NOMO-1 treated with DMSO at 0.1 percent for 48 hours (cell line): ENCODE measurements around the gene MYLK4.
A peak's percentile ranks its signal among the peaks of the same experiment; 100 is the strongest.

Experiments used
- DNase-seq: peaks from one replicate; lab custom pipeline; 2025; ENCODE audit not compliant: unreplicated experiment; lab: John Stamatoyannopoulos, UW

Gene MYLK4

DNA sequence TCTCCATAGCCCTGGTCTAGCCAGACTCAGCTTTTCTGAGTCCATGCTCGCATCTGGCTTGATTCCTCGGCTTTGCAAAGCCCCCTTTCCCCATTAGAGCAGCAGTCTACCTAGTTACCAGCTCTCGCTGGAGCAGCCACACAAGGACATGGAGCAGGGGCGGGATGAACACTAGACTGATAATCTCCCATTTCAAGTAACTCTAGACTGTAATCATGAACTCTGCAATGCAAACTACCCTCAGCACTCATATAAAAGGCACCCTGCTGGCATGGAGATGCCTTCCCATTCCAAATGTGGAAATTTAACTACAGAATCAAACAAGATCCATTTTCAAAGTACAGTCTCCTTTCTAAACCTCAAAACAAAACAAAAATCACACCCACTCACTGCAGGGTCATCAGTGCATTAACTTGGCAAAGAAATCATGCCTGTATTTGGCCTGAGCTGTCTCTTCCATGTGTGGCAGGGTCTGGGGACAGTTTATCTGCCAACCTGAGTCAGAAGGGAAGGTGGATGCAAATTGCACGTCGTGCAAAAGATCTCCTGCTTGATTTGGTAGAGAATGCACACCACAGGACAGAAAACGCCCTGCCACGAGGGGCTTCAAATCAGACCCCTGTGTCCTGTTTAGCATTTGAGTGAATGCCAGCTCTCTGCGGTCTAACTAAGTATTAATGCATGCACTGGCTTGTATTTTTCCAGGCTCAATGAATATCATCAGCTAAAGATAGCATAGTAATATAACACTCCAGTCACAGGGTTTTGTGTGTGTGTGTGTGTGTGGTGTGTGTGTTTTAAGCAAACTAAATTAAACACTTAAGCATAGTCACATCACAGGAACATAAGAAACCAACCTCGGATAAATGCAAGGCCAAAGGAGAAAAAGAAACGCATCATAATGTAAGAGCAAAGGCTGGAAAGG lies 85.3 kb downstream of the MYLK4 start:
- no peak for DNase-seq

DNA sequence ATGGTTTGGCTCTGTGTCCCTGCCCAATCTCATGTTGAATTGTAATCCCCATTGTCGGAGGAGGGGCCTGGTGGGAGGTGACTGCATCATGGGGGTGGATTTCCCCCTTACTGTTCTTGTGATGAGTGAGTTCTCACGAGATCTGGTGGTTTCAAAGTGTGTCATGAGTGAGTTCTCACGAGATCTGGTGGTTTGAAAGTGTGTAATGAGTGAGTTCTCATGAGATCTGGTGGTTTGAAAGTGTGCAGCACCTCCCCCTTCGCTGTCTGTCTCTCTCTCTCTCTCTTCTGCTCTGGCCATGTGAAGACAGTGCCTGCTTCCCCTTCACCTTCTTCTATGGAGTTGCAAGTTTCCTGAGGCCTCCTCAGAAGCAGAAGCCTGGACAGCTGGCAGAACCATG lies 87.6 kb downstream of the MYLK4 start:
- peak; percentile 71 for DNase-seq

DNA sequence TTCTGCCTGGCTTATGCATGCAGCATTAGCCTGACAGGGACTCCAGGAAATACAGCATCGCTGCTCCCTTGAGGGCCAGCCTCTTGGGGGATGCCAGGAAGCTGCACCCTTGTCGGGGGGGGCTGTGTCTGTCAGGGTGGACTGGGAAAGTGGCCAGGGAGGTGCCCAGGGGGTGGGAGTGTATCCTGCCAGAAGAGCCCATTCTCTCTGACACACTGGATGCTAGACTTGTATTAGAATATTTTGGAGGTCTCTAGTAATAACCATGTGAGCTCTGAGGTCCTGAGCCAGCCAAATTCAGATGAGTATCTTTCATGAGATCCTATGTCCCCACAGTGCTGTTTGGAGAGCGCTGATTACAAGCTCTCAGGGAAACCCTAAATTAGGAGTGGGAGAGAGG lies 89.1 kb downstream of the MYLK4 start:
- no peak for DNase-seq

- no peak for DNase-seq
These were observed 90.8 kb downstream of the MYLK4 start for GRCh38 chr6:2659882-2660281.

- DNase-seq, result no peak
These were observed 91.3 kb downstream of the MYLK4 start for GRCh38 chr6:2659381-2659780.

GRCh38 chr6:2658788-2659187 lies 91.9 kb downstream of the MYLK4 start:
- DNase-seq, result peak; percentile 70

DNA sequence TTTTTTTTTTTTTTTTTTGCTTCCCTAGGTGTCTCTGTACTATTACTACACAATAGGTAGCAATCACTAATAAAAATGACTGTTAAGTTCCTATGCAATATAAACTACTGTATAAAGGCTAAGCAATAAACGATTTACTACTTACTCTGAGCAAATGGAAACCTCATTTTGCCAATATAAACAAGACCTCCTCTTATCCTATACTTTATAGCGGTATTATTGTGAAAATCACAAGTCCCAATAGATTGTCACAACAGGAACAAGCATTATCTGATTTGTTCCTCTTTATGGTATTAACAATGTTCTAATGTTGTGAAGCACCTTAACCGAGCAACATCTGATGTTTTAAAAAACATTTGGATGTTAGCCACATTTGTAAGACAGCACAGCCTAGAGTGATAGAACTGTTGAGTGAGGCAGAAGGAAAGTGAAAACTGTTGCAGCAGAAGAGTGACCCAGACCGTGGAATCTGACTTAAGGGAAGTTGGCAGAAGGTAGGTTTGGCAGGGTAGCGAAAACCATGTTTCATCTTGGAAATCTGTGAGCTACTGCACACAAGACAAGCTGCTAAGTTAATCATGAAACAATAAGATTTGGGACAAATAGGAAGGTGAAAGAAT lies 94.2 kb downstream of the MYLK4 start:
- no peak for DNase-seq

DNA sequence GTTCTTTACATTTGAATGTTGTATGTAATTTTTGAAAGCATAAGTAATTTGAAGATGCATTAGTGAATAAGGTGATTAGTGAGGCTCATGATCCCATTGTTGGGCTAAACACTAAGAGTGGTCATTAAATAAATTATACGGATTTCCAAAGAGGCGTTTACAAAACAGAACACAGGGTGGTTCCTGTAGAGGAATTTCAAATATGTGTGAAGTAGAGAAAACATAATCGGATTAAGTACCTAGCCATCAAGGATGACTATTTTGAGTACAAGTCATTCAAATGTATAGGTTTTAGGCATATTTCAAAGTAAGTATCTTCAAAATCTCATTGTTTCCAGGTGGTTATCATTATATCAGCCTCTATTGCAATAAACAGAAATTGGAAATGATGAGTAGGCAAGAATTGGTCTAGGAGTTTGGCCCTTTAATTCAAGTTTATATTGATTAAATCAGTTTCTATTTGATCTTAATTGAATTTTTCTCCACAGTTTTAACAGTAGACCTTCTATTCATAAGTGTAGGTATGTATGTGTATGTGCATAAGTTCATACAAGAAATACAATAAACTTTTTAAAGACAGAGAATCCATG lies 94.8 kb downstream of the MYLK4 start:
- DNase-seq, result no peak

- DNase-seq, result no peak
These were observed 97.2 kb downstream of the MYLK4 start for GRCh38 chr6:2653369-2654032.

GRCh38 chr6:2652611-2653010 lies 98.1 kb downstream of the MYLK4 start:
- DNase-seq, result peak; percentile 86

DNA sequence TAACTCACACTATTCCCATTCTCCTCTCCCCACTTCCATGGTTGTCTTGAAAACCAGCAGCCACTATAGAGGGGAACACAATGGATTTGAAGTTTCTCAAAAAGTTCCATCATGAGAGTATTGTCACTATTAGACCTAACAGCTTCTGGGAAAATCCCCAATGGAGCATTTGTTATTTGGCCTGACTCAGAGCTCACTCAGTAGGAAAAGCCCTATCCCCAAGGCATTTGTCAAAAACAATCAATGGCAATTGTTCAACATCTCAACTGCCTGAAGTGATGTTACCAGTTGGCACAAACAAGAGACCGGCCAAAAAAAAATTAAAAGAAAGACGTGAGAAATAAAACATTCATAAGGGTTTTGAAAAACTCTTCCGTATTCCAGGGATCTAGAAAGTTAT lies 98.8 kb downstream of the MYLK4 start:
- no peak for DNase-seq

- peak; percentile 79 for DNase-seq
These were observed 99.2 kb downstream of the MYLK4 start for GRCh38 chr6:2651536-2651935.

GRCh38 chr6:2646346-2646745 lies 104.4 kb downstream of the MYLK4 start:
- DNase-seq, result no peak

DNA sequence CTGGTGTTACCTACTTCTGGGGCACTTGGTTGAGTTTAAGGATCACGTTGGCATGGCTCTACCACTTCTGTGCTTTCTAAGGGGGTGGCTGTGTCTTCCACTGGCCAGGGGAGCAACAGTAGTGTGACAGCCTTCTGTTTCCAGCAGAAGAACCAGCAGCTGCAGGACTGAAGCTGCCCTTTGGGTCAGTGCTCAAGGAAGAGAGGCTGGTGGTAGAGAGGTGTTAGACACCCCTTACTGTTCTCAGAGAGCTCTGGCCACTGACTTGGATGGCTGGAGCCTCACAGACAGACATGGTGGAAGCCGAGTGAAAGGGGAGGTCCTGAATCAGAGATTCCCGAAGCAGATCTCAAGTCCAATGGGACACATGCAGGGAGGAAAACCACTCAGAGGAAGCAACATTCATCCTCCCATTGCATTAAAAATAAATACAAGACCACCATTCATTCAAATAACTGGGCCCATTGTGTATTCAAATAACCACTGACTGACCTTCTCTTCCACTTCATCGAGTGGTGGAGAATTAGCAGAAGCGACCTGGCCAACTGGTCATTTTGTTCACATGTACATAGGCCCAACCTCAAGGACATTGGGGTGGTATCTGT lies 106.7 kb downstream of the MYLK4 start:
- DNase-seq, result no peak

GRCh38 chr6:2643130-2643529 lies 107.6 kb downstream of the MYLK4 start:
- DNase-seq, result no peak

- no peak for DNase-seq
These were observed 109.5 kb downstream of the MYLK4 start for GRCh38 chr6:2641044-2641725.

DNA sequence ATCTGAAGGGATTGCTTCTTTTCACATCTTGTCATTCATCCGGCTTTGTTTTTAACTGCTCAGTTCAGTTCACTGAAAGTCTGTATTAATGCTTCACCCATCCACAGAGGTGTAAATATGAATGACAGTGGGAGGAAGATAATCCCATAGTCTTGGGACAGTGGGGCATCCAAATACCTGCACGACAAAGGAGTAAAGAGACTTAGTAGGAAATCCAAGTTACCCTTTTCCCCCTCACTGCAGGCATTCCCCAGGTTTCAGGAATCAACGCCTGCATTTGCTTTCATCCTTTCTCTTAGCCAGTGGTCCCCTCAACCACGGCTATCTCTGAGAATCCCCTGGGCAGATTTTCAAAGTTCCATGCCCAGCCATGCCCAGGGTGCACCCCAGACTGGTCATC lies 110.2 kb downstream of the MYLK4 start:
- no peak for DNase-seq

- no peak for DNase-seq
These were observed 110.8 kb downstream of the MYLK4 start for GRCh38 chr6:2639896-2640295.

DNA sequence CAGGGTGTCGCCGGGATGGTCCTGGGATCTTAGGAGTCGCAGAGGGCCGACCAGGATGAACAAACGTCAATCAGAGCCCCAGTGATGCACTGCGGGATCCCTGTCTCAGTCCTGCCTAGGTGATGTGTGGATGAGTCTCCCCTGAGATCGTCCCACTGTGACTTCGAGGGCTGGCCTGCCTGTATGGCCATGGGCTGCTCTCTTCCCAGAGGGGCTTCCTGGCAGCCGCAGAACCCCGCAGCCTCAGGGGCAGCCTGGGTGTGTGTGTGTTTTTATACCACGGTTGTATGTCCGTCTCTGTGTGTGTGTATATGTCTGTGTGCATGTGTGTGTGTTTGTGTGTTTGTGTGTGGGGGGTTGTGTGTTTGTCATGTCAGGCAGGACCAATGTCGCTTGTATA lies 111.6 kb downstream of the MYLK4 start:
- no peak for DNase-seq

DNA sequence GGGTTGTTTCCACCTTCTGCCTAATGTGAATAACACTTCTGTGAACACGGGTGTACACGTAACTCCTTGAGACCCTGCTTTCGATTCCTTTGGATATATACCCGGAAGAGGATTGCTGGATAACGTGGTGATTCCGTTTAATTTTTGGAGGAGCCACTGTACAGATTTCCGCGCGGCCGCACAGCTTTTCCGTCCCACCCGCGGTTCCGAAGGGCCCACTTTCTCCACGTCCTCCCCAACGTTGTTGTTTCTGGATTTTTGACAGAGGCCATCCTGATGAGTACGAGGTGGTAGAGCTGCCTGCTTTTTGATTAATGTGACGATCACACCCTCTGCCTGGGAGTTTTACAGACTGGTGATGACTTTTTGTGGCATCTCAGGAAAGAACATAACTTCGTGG lies 114.0 kb downstream of the MYLK4 start:
- DNase-seq, result no peak

- DNase-seq, result no peak
These were observed 114.8 kb downstream of the MYLK4 start for GRCh38 chr6:2635911-2636310.
